Vagina (tissue), 2 donors: ENCODE results near the gene TEKT3. TPM values are rescaled to one million over a fixed set of nuclear protein-coding genes. Genes with fewer than 3 reads are reported as not detected.

Experiments
- DNase-seq, 2 donors: peaks; one replicate each; pipeline ENCODE4 v3.0.0-alpha.2; 2017; ENCODE audit errors: extremely low spot score in 2 of 2
- H3K27ac ChIP-seq: fragments of 200-600 bp; sonication (generic); one replicate; pipeline ENCODE4 v1.5.1; 2019
- H3K27me3 ChIP-seq: fragments of 200-600 bp; sonication (generic); one replicate; pipeline ENCODE4 v1.5.1; 2019
- H3K36me3 ChIP-seq, 2 donors: fragments of 200-600 bp; sonication (generic); one replicate each; pipeline ENCODE4 v1.5.1; 2017 to 2019
- H3K4me1 ChIP-seq: fragments of 200-600 bp; sonication (generic); one replicate; pipeline ENCODE4 v1.5.1; 2019
- H3K4me3 ChIP-seq, 2 donors: fragments of 200-600 bp; sonication (generic); 1 replicate in 1 of 2; 2 replicates in 1 of 2; pipeline ENCODE4 v1.5.1; 2016 to 2019
- H3K9me3 ChIP-seq: fragments of 200-600 bp; sonication (generic); one replicate; pipeline ENCODE4 v1.5.1; 2019
- CTCF ChIP-seq, 3 experiments: fragments of 450-650 bp in 2 of 3; fragments of 200-600 bp in 1 of 3; sonication (generic) in 1 of 3; IDR thresholded peaks; one replicate each; pipeline ENCODE4 v1.5.1; 2017 to 2019; ENCODE audit warnings: antibody characterized with exemption in 3 of 3, mild to moderate bottlenecking in 2 of 3, moderate library complexity in 2 of 3
- POLR2A ChIP-seq, 2 donors: fragments of 450-650 bp; IDR thresholded peaks; one replicate each; pipeline ENCODE4 v1.6.1; 2017; ENCODE audit warnings: antibody characterized with exemption in 2 of 2, mild to moderate bottlenecking in 2 of 2, moderate library complexity in 2 of 2
- POLR2AphosphoS5 ChIP-seq, 2 donors: sonication (generic); formaldehyde crosslinking; IDR thresholded peaks; one replicate each; pipeline ENCODE4 v1.9.0; 2017; ENCODE audit warnings: antibody characterized with exemption in 2 of 2, mild to moderate bottlenecking in 2 of 2, low read depth in 1 of 2; ENCODE audit not compliant: insufficient read depth in 1 of 2
- intact Hi-C: fragments of 100-400 bp; cut with DNase I; formaldehyde crosslinking; loops from one replicate; pipeline ENCODE4 v1.15.1; 2023
- total RNA-seq: library from RNA; depleted of rRNA; stranded (reverse); fragments of >200 nt; gene quantifications from one replicate; pipeline ENCODE4 v1.2.3, GENCODE V29; 2016

Gene TEKT3
- total RNA-seq, 1 donor from 2014 or later = not detected

GRCh38 chr17:15288859-15289258, 52.5 kb downstream of the TEKT3 start:
- Histone ChIP-seq H3K27ac (no peak overlapping the region), H3K36me3 (no peaks in the 10 kb centered on the region), H3K4me1 (peaks cover 17% of the 10 kb centered on the region), H3K4me3 (no peak overlapping the region), H3K9me3 (no peaks in the 10 kb centered on the region), H3K27me3 (no peaks in the 10 kb centered on the region)
- TF ChIP-seq CTCF (IDR thresholded peaks at IDR 0.05) (no peak), POLR2A (IDR thresholded peaks at IDR 0.05) (no peak), POLR2AphosphoS5 (IDR thresholded peaks at IDR 0.05; ENCODE audit: insufficient read depth in 1 of 2, low read depth in 1 of 2) (no peak)
- intact Hi-C loops = no loop called here
- DNase-seq = no peak

- no peaks in the 10 kb centered on the region for H3K9me3 ChIP-seq
- peaks cover 17% of the 10 kb centered on the region for H3K4me1 ChIP-seq
- DNase-seq = no peak
- intact Hi-C loops = no loop called here
- no peaks in the 10 kb centered on the region for H3K27me3 ChIP-seq
- no peak overlapping the region for H3K4me3 ChIP-seq
- no peaks in the 10 kb centered on the region for H3K36me3 ChIP-seq
- H3K27ac ChIP-seq = peak overlapping the region; percentile 21
- TF ChIP-seq CTCF (IDR thresholded peaks at IDR 0.05) (no peak), POLR2A (IDR thresholded peaks at IDR 0.05) (no peak), POLR2AphosphoS5 (IDR thresholded peaks at IDR 0.05; ENCODE audit: insufficient read depth in 1 of 2, low read depth in 1 of 2) (no peak)
Measured at GRCh38 chr17:15287538-15288267, 53.7 kb downstream of the TEKT3 start.

GRCh38 chr17:15285466-15285865, 55.9 kb downstream of the TEKT3 start:
- Histone ChIP-seq H3K27ac (no peak overlapping the region), H3K27me3 (no peaks in the 10 kb centered on the region), H3K36me3 (no peaks in the 10 kb centered on the region), H3K4me3 (no peak overlapping the region), H3K9me3 (no peaks in the 10 kb centered on the region), H3K4me1 (peaks cover 17% of the 10 kb centered on the region)
- DNase-seq = no peak
- TF ChIP-seq POLR2AphosphoS5 (IDR thresholded peaks at IDR 0.05; ENCODE audit: insufficient read depth in 1 of 2, low read depth in 1 of 2) (no peak), POLR2A (IDR thresholded peaks at IDR 0.05) (no peak), CTCF (IDR thresholded peaks at IDR 0.05) (no peak)
- intact Hi-C loops = no loop called here

GRCh38 chr17:15284537-15284936, 56.9 kb downstream of the TEKT3 start:
- Histone ChIP-seq H3K4me3 (no peak overlapping the region), H3K4me1 (peaks cover 12% of the 10 kb centered on the region), H3K36me3 (no peaks in the 10 kb centered on the region), H3K27me3 (no peaks in the 10 kb centered on the region), H3K27ac (no peak overlapping the region), H3K9me3 (no peaks in the 10 kb centered on the region)
- intact Hi-C loops = no loop called here
- DNase-seq = no peak
- TF ChIP-seq POLR2AphosphoS5 (IDR thresholded peaks at IDR 0.05; ENCODE audit: insufficient read depth in 1 of 2, low read depth in 1 of 2) (no peak), CTCF (IDR thresholded peaks at IDR 0.05) (no peak), POLR2A (IDR thresholded peaks at IDR 0.05) (no peak)

- Histone ChIP-seq H3K36me3 (no peaks in the 10 kb centered on the region), H3K9me3 (no peaks in the 10 kb centered on the region), H3K27ac (no peak overlapping the region), H3K4me3 (no peak overlapping the region), H3K27me3 (no peaks in the 10 kb centered on the region), H3K4me1 (peaks cover 8% of the 10 kb centered on the region)
- no peak for DNase-seq
- no peak for TF ChIP-seq CTCF (IDR thresholded peaks at IDR 0.05)
- TF ChIP-seq POLR2A (IDR thresholded peaks at IDR 0.05) = no peak
- TF ChIP-seq POLR2AphosphoS5 (IDR thresholded peaks at IDR 0.05; ENCODE audit: insufficient read depth in 1 of 2, low read depth in 1 of 2) = no peak
- intact Hi-C loops = no loop called here
Measured at GRCh38 chr17:15284107-15284506, 57.3 kb downstream of the TEKT3 start.
